ENCODE results near the gene TM9SF4. TPM values are rescaled to one million over a fixed set of nuclear protein-coding genes. Genes with fewer than 3 reads are reported as not detected.

Gene TM9SF4
- total RNA-seq, 2 donors from 2014 or later: 77.2 to 84.8 TPM

GRCh38 chr20:32183947-32184635 lies 74.6 kb downstream of the TM9SF4 start:
- Histone ChIP-seq H3K36me3 (ENCODE audit: control insufficient read depth, insufficient read depth, low read length) (no peaks in the 10 kb centered on the region), H3K9ac (ENCODE audit: extremely low read depth, low read length, poor library complexity, severe bottlenecking) (no peak overlapping the region), H3K4me3 (ENCODE audit: low read length) (no peak overlapping the region), H3K27me3 (ENCODE audit: control insufficient read depth, insufficient read depth, low read length, poor library complexity, severe bottlenecking) (no peaks in the 10 kb centered on the region), H3K9me3 (ENCODE audit: control insufficient read depth, low read length) (no peaks in the 10 kb centered on the region), H3K27ac (ENCODE audit: low read depth, low read length) (no peak overlapping the region), H3K4me1 (ENCODE audit: control insufficient read depth, insufficient read depth, low read length) (peaks cover under 1% of the 10 kb centered on the region)
- no peak for DNase-seq
- no peak for TF ChIP-seq CTCF (conservative IDR thresholded peaks at IDR 0.05)
- H3K27ac Mint-ChIP-seq: no peak overlapping the region
- peaks cover 9% of the 10 kb centered on the region for H3K4me1 Mint-ChIP-seq
- H3K36me3 Mint-ChIP-seq (ENCODE audit: low read depth): peaks cover 6% of the 10 kb centered on the region
- H3K4me3 Mint-ChIP-seq: no peak overlapping the region
- no peaks in the 10 kb centered on the region for H3K9me3 Mint-ChIP-seq
- 93% methylated on average over 2 to 4 of the region's 4 CpGs for WGBS, 2 experiments (ENCODE audit: insufficient coverage in 1 of 2, insufficient read length in 1 of 2)
- H3K27me3 Mint-ChIP-seq (ENCODE audit: insufficient read depth): no peaks in the 10 kb centered on the region

- no peaks in the 10 kb centered on the region for H3K36me3 ChIP-seq (ENCODE audit: control insufficient read depth, insufficient read depth, low read length)
- no peak for DNase-seq
- H3K9me3 ChIP-seq (ENCODE audit: control insufficient read depth, low read length): no peaks in the 10 kb centered on the region
- H3K27ac Mint-ChIP-seq: no peak overlapping the region
- no peak for TF ChIP-seq CTCF (conservative IDR thresholded peaks at IDR 0.05)
- WGBS, 2 experiments (ENCODE audit: insufficient coverage in 1 of 2, insufficient read length in 1 of 2): 88 to 90% methylated on average over 10 of the region's 10 CpGs
- H3K27me3 ChIP-seq (ENCODE audit: control insufficient read depth, insufficient read depth, low read length, poor library complexity, severe bottlenecking): no peaks in the 10 kb centered on the region
- H3K27me3 Mint-ChIP-seq (ENCODE audit: insufficient read depth): no peaks in the 10 kb centered on the region
- H3K4me1 ChIP-seq (ENCODE audit: control insufficient read depth, insufficient read depth, low read length): peaks cover 6% of the 10 kb centered on the region
- H3K4me3 ChIP-seq (ENCODE audit: low read length): no peak overlapping the region
- H3K36me3 Mint-ChIP-seq (ENCODE audit: low read depth): peaks cover 6% of the 10 kb centered on the region
- peaks cover 13% of the 10 kb centered on the region for H3K4me1 Mint-ChIP-seq
- H3K9me3 Mint-ChIP-seq: no peaks in the 10 kb centered on the region
- no peak overlapping the region for H3K9ac ChIP-seq (ENCODE audit: extremely low read depth, low read length, poor library complexity, severe bottlenecking)
- no peak overlapping the region for H3K4me3 Mint-ChIP-seq
- no peak overlapping the region for H3K27ac ChIP-seq (ENCODE audit: low read depth, low read length)
These were observed 75.6 kb downstream of the TM9SF4 start for GRCh38 chr20:32184961-32185603.

GRCh38 chr20:32186506-32186905 lies 77.0 kb downstream of the TM9SF4 start:
- DNase-seq: no peak
- 86 to 100% methylated on average over 1 of the region's 1 CpG for WGBS, 2 experiments (ENCODE audit: insufficient coverage in 1 of 2, insufficient read length in 1 of 2)
- TF ChIP-seq CTCF (conservative IDR thresholded peaks at IDR 0.05): no peak

More at GRCh38 chr20:32186506-32186905, 77.0 kb downstream of the TM9SF4 start:
- Mint-ChIP-seq H3K4me1 (peaks cover 22% of the 10 kb centered on the region), H3K27me3 (ENCODE audit: insufficient read depth) (no peaks in the 10 kb centered on the region), H3K36me3 (ENCODE audit: low read depth) (peaks cover 6% of the 10 kb centered on the region), H3K9me3 (no peaks in the 10 kb centered on the region), H3K27ac (no peak overlapping the region), H3K4me3 (no peak overlapping the region)
- Histone ChIP-seq H3K27me3 (ENCODE audit: control insufficient read depth, insufficient read depth, low read length, poor library complexity, severe bottlenecking) (no peaks in the 10 kb centered on the region), H3K27ac (ENCODE audit: low read depth, low read length) (no peak overlapping the region), H3K9me3 (ENCODE audit: control insufficient read depth, low read length) (no peaks in the 10 kb centered on the region), H3K4me1 (ENCODE audit: control insufficient read depth, insufficient read depth, low read length) (peaks cover 6% of the 10 kb centered on the region), H3K36me3 (ENCODE audit: control insufficient read depth, insufficient read depth, low read length) (no peaks in the 10 kb centered on the region), H3K9ac (ENCODE audit: extremely low read depth, low read length, poor library complexity, severe bottlenecking) (no peak overlapping the region), H3K4me3 (ENCODE audit: low read length) (no peak overlapping the region)

All from endodermal cell (in vitro differentiated cells).